Transverse colon (tissue), 4 donors: ENCODE measurements around the gene CNOT3.

ENCODE experiments used
- CTCF ChIP-seq, 5 experiments: fragments of 200-600 bp in 3 of 5; fragments of 450-650 bp in 2 of 5; sonication (generic) in 3 of 5; IDR thresholded peaks; 1 replicate in 2 of 5; 2 replicates in 3 of 5; pipeline ENCODE4 v1.5.1; 2016 to 2017; ENCODE audit warnings: antibody characterized with exemption in 5 of 5, inconsistent platforms in 3 of 5, mild to moderate bottlenecking in 2 of 5, moderate library complexity in 1 of 5
- POLR2AphosphoS5 ChIP-seq, 3 donors: sonication (generic); formaldehyde crosslinking; IDR thresholded peaks; one replicate each; pipeline ENCODE4 v1.6.1; 2016; ENCODE audit warnings: antibody characterized with exemption in 3 of 3

- TF ChIP-seq CTCF (IDR thresholded peaks at IDR 0.05), result no peak
- no peak for TF ChIP-seq POLR2AphosphoS5 (IDR thresholded peaks at IDR 0.05)
These were observed 29.6 kb upstream of the CNOT3 start for GRCh38 chr19:54107876-54108490.
